ENCODE results near the gene ATRX. TPM values are rescaled to one million over a fixed set of nuclear protein-coding genes. Genes with fewer than 3 reads are reported as not detected.

Gene ATRX
- total RNA-seq, 6 donors from 2014 or later: 57.0 to 151 (median 98.2) TPM

- H3K9me3 ChIP-seq: no peaks in the 10 kb centered on the region
- ATAC-seq (ENCODE audit: low FRiP score in 2 of 2) (no peak), DNase-seq (no peak)
- no peaks in the 10 kb centered on the region for H3K27me3 ChIP-seq
- TF ChIP-seq CTCF (IDR thresholded peaks at IDR 0.05) (no peak), EP300 (IDR thresholded peaks at IDR 0.05) (no peak), POLR2AphosphoS5 (IDR thresholded peaks at IDR 0.05) (no peak), POLR2A (IDR thresholded peaks at IDR 0.05) (no peak)
- H3K4me1 ChIP-seq: no peaks in the 10 kb centered on the region
- H3K4me3 ChIP-seq: no peak overlapping the region
- no peak overlapping the region for H3K27ac ChIP-seq
- no peaks in the 10 kb centered on the region for H3K36me3 ChIP-seq
- WGBS, 2 donors: 72 to 79% methylated on average over 4 of the region's 4 CpGs
These were observed 66.6 kb downstream of the ATRX start for GRCh38 chrX:77719388-77719787.

GRCh38 chrX:77704881-77705280 is 81.1 kb downstream of the ATRX start:
- 86% methylated on average over 4 of the region's 6 CpGs; no CpG with 5 or more reads in 1 of the 2 donors for WGBS, 2 donors
- TF ChIP-seq CTCF (IDR thresholded peaks at IDR 0.05): no peak
- no peak for TF ChIP-seq POLR2A (IDR thresholded peaks at IDR 0.05)
- TF ChIP-seq EP300 (IDR thresholded peaks at IDR 0.05): no peak
- Histone ChIP-seq H3K4me3 (no peak overlapping the region), H3K9me3 (no peaks in the 10 kb centered on the region), H3K27ac (no peak overlapping the region), H3K36me3 (peaks cover 0 to 4% (median 0%) of the 10 kb centered on the region in 4 donors), H3K27me3 (peaks cover 0 to 5% (median 0%) of the 10 kb centered on the region in 4 donors), H3K4me1 (no peaks in the 10 kb centered on the region)
- ATAC-seq (ENCODE audit: low FRiP score in 2 of 2): no peak
- DNase-seq: peak in 1 of 2 donors; percentile 21

- TF ChIP-seq POLR2A (IDR thresholded peaks at IDR 0.05): no peak
- TF ChIP-seq CTCF (IDR thresholded peaks at IDR 0.05): no peak
- TF ChIP-seq EP300 (IDR thresholded peaks at IDR 0.05): no peak
- TF ChIP-seq POLR2AphosphoS5 (IDR thresholded peaks at IDR 0.05): no peak
- DNase-seq: no peak
- 66 to 93% methylated on average over 3 of the region's 3 CpGs for WGBS, 2 donors
- no peaks in the 10 kb centered on the region for H3K27me3 ChIP-seq
- ATAC-seq (ENCODE audit: low FRiP score in 2 of 2): no peak
- H3K36me3 ChIP-seq: no peaks in the 10 kb centered on the region
- H3K4me3 ChIP-seq: no peak overlapping the region
- H3K27ac ChIP-seq: no peak overlapping the region
- no peaks in the 10 kb centered on the region for H3K4me1 ChIP-seq
- no peaks in the 10 kb centered on the region for H3K9me3 ChIP-seq
These were observed 87.8 kb downstream of the ATRX start for GRCh38 chrX:77698242-77698641.

GRCh38 chrX:77694491-77694890 is 91.5 kb downstream of the ATRX start:
- DNase-seq (no peak), ATAC-seq (ENCODE audit: low FRiP score in 2 of 2) (no peak)
- no peak overlapping the region for H3K4me3 ChIP-seq
- TF ChIP-seq POLR2AphosphoS5 (IDR thresholded peaks at IDR 0.05) (no peak), POLR2A (IDR thresholded peaks at IDR 0.05) (no peak), CTCF (IDR thresholded peaks at IDR 0.05) (no peak), EP300 (IDR thresholded peaks at IDR 0.05) (no peak)
- no peaks in the 10 kb centered on the region for H3K27me3 ChIP-seq
- H3K36me3 ChIP-seq: no peaks in the 10 kb centered on the region
- H3K9me3 ChIP-seq: no peaks in the 10 kb centered on the region
- no peak overlapping the region for H3K27ac ChIP-seq
- H3K4me1 ChIP-seq: no peaks in the 10 kb centered on the region

GRCh38 chrX:77693594-77693993 is 92.4 kb downstream of the ATRX start:
- Histone ChIP-seq H3K27ac (no peak overlapping the region), H3K36me3 (no peaks in the 10 kb centered on the region), H3K9me3 (no peaks in the 10 kb centered on the region), H3K4me1 (no peaks in the 10 kb centered on the region), H3K4me3 (no peak overlapping the region), H3K27me3 (no peaks in the 10 kb centered on the region)
- no peak for TF ChIP-seq CTCF (IDR thresholded peaks at IDR 0.05)
- TF ChIP-seq POLR2A (IDR thresholded peaks at IDR 0.05): no peak
- no peak for TF ChIP-seq EP300 (IDR thresholded peaks at IDR 0.05)
- no peak for TF ChIP-seq POLR2AphosphoS5 (IDR thresholded peaks at IDR 0.05)
- 70 to 72% methylated on average over 5 of the region's 5 CpGs for WGBS, 2 donors
- ATAC-seq (ENCODE audit: low FRiP score in 2 of 2) (no peak), DNase-seq (no peak)
